OCI-M2 (cell line): ENCODE data around the gene ASCL5.

Source experiments
- DNase-seq: peaks from one replicate; lab custom pipeline; 2025; ENCODE audit not compliant: unreplicated experiment; lab: John Stamatoyannopoulos, UW

The ASCL5 gene

GRCh38 chr1:201137024-201137392 is 10.0 kb upstream of the ASCL5 start:
- no peak for DNase-seq

GRCh38 chr1:201136355-201137023 is 9.5 kb upstream of the ASCL5 start:
- DNase-seq, result no peak

GRCh38 chr1:201134405-201134804 is 7.4 kb upstream of the ASCL5 start:
- no peak for DNase-seq

GRCh38 chr1:201131398-201131797 is 4.4 kb upstream of the ASCL5 start:
- DNase-seq, result no peak

GRCh38 chr1:201128962-201129361 is 2.0 kb upstream of the ASCL5 start:
- DNase-seq, result no peak

- no peak for DNase-seq
Measured at GRCh38 chr1:201128476-201128875, 1.5 kb upstream of the ASCL5 start.

GRCh38 chr1:201127755-201128455 is 921 bp upstream of the ASCL5 start:
- no peak for DNase-seq

- no peak for DNase-seq
Measured at GRCh38 chr1:201126463-201126831, 537 bp downstream of the ASCL5 start.

GRCh38 chr1:201125800-201126199 is 1.2 kb downstream of the ASCL5 start:
- no peak for DNase-seq

- DNase-seq, result no peak
Measured at GRCh38 chr1:201125019-201125418, 2.0 kb downstream of the ASCL5 start.

GRCh38 chr1:201123866-201124265 is 3.1 kb downstream of the ASCL5 start:
- DNase-seq, result no peak

- DNase-seq, result no peak
Measured at GRCh38 chr1:201122321-201122957, 4.5 kb downstream of the ASCL5 start.

GRCh38 chr1:201119206-201120197 is 7.5 kb downstream of the ASCL5 start:
- no peak for DNase-seq

- no peak for DNase-seq
Measured at GRCh38 chr1:201116091-201116490, 10.9 kb downstream of the ASCL5 start.

- no peak for DNase-seq
Measured at GRCh38 chr1:201115390-201115937, 11.5 kb downstream of the ASCL5 start.

- no peak for DNase-seq
Measured at GRCh38 chr1:201114245-201115131, 12.5 kb downstream of the ASCL5 start.

GRCh38 chr1:201113451-201114244 is 13.3 kb downstream of the ASCL5 start:
- no peak for DNase-seq

- DNase-seq, result no peak
Measured at GRCh38 chr1:201112926-201113325, 14.1 kb downstream of the ASCL5 start.

- DNase-seq, result no peak
Measured at GRCh38 chr1:201112173-201112731, 14.7 kb downstream of the ASCL5 start, which contains the start of gene CACNA1S. CACNA1S (minus strand) TSS chr1:201112426; CDS start chr1:201112339, 87 bp downstream.
